T-helper 2 cell (primary cell): ENCODE measurements around the gene VRTN.
"Not testable (repeated sequence)": the region's sequence is repeated elsewhere in the genome, so short reads cannot be mapped to it uniquely, and the experiment has no call there.

Source experiments
- DNase-seq, 5 experiments: peaks; one replicate each; pipeline versions ENCODE4 v3.0.0 to v3.0.0-alpha.2; 2012 to 2022
- total RNA-seq, 2 donors: gene quantifications; one replicate each; lab custom pipeline; 2026; lab: John Stamatoyannopoulos, UW

VRTN gene
- 0 reads per million in 2 donors for total RNA-seq

- no peak for DNase-seq
These were observed at the start of gene VRTN for GRCh38 chr14:74348241-74348734. Gene VRTN (plus strand): TSS chr14:74348471. CDS start chr14:74356784, 8,313 bp downstream.

- peak in 1 of 5 experiments; percentile 18 for DNase-seq
These were observed 49.2 kb upstream of the VRTN start for GRCh38 chr14:74299061-74299545.

GRCh38 chr14:74301594-74302151 lies 46.6 kb upstream of the VRTN start:
- DNase-seq = no peak

GRCh38 chr14:74302152-74302628 lies 46.1 kb upstream of the VRTN start:
- peak in 2 of 5 experiments; percentile 35 to 78 for DNase-seq

GRCh38 chr14:74302634-74303569 lies 45.4 kb upstream of the VRTN start, which contains the start of gene ABCD4:
Gene ABCD4 (minus strand): TSS chr14:74302934. CDS start chr14:74302912, 22 bp downstream.
- DNase-seq = peak; percentile 42 to 90 (median 71)

- no peak for DNase-seq
These were observed 39.6 kb upstream of the VRTN start for GRCh38 chr14:74308695-74309094.

GRCh38 chr14:74309125-74310022 lies 38.9 kb upstream of the VRTN start:
- no peak for DNase-seq

GRCh38 chr14:74312161-74312560 lies 36.1 kb upstream of the VRTN start:
- DNase-seq = no peak

GRCh38 chr14:74313601-74314000 lies 34.7 kb upstream of the VRTN start:
- no peak for DNase-seq

- DNase-seq = no peak
These were observed 33.7 kb upstream of the VRTN start for GRCh38 chr14:74314576-74314975.

GRCh38 chr14:74324931-74325361 lies 23.3 kb upstream of the VRTN start:
- DNase-seq = peak in 1 of 5 experiments; percentile 11

- no peak for DNase-seq
These were observed 22.8 kb upstream of the VRTN start for GRCh38 chr14:74325446-74325845.

GRCh38 chr14:74326369-74327152 lies 21.7 kb upstream of the VRTN start:
- DNase-seq = no peak

- not testable (repeated sequence) for DNase-seq
These were observed 18.2 kb upstream of the VRTN start for GRCh38 chr14:74329950-74330552.

GRCh38 chr14:74333909-74334308 lies 14.4 kb upstream of the VRTN start:
- no peak for DNase-seq

GRCh38 chr14:74346341-74346740 lies 1.9 kb upstream of the VRTN start:
- DNase-seq = no peak

GRCh38 chr14:74347097-74347794 lies 1.0 kb upstream of the VRTN start:
- DNase-seq = no peak

- DNase-seq = no peak
These were observed 523 bp upstream of the VRTN start for GRCh38 chr14:74347795-74348100.

- DNase-seq = no peak
These were observed 628 bp downstream of the VRTN start for GRCh38 chr14:74348735-74349463.

- no peak for DNase-seq
These were observed 1.5 kb downstream of the VRTN start for GRCh38 chr14:74349757-74350156.
